GM21786 (cell line): Measurements from ENCODE around the gene TSPOAP1.

Experiments used
- ATAC-seq: cut with Tn5 transposase; IDR thresholded peaks from one replicate; pipeline ENCODE4 v1.9.1; 2021; ENCODE audit not compliant: unreplicated experiment

TSPOAP1 gene

GRCh38 chr17:58264407-58265103, 64.0 kb downstream of the TSPOAP1 start:
- no peak for ATAC-seq

DNA sequence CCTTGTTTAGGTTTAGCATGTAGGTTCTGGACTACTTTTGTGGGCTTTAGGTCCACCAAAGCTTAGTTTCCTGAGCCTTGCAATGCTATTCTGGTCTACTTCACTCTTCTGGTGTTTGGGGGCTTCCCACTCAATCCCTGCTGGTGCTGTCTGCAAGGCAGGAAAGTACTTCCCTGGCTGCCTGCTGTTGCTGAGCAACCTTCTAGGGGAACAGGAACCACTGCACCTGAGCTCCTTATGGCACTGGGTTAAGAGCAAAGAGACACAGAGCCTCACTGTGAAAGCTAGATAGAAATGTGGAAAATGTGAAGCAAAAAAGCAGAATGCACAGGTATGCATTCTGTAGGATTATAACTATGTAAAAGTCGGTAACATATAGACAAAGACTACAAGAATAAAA, 64.8 kb downstream of the TSPOAP1 start:
- no peak for ATAC-seq

DNA sequence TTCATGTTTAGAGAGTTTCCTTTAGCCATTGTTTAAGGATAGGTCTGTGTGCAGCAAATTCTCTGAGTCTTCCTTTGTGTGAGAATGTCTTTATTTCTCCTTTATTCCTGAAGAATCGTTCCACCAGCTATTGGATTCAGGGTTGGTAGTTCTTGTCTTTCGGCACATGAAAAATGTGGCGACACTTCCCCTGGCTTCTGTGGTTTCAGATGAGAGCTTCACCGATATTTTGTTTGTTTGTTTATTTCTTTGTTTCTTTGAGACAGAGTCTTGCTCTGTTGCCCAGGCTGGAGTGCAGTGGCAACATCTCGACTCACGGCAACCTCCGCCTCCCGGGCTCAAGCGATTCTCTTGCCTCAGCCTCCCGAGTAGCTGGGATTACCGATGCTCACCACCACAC, 66.4 kb downstream of the TSPOAP1 start:
- no peak for ATAC-seq

DNA sequence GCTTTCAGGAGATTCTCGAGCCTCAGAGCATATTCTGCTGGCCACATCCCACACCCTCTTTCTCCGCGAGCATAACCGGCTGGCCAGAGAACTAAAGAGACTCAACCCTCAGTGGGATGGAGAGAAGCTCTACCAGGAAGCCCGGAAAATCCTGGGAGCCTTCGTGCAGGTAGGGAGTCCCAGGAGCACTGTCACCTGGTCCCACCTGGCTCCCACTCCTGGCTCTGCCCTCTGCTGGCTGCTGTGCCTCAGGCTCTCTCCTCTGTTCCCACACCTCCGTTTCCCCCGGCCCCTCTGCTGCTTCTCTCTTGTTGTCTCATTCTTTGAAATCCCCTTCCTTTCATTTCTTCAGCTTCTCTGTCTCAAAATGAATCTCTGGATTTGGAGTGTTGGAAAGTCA, 73.8 kb downstream of the TSPOAP1 start:
- no peak for ATAC-seq

GRCh38 chr17:58253082-58253481, 75.5 kb downstream of the TSPOAP1 start:
- ATAC-seq, result no peak

DNA sequence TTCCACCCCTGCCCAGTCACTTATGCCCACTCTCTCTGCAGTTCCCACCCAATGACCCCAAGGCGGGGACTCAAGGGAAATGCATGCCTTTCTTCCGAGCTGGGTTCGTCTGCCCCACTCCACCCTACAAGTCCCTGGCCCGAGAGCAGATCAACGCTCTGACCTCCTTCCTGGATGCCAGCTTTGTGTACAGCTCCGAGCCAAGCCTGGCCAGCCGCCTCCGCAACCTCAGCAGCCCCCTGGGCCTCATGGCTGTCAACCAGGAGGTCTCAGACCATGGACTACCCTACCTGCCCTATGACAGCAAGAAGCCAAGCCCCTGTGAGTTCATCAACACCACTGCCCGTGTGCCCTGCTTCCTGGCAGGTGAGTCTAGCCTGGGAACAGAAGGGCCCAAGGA, 76.5 kb downstream of the TSPOAP1 start:
- no peak for ATAC-seq
